ENCODE results near the gene ALG12.
"Not testable (repeated sequence)": the region's sequence is repeated elsewhere in the genome, so short reads cannot be mapped to it uniquely, and the experiment has no call there.

The ALG12 gene

DNA sequence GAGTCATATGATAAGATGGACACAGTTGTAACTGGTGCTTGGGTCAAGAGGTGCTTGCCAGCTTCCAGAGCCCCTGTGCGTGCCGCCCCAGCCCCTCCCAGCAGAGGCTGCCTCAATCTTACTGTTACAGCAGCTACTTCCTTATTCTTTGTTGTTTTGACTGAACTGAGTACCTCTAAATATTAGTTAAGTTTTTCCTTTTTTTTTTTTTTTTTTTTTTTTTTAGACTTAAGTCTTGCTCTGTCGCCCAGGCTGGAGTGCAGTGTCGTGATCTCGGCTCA, 55.8 kb downstream of the ALG12 start:
- DNase-seq: no peak

DNA sequence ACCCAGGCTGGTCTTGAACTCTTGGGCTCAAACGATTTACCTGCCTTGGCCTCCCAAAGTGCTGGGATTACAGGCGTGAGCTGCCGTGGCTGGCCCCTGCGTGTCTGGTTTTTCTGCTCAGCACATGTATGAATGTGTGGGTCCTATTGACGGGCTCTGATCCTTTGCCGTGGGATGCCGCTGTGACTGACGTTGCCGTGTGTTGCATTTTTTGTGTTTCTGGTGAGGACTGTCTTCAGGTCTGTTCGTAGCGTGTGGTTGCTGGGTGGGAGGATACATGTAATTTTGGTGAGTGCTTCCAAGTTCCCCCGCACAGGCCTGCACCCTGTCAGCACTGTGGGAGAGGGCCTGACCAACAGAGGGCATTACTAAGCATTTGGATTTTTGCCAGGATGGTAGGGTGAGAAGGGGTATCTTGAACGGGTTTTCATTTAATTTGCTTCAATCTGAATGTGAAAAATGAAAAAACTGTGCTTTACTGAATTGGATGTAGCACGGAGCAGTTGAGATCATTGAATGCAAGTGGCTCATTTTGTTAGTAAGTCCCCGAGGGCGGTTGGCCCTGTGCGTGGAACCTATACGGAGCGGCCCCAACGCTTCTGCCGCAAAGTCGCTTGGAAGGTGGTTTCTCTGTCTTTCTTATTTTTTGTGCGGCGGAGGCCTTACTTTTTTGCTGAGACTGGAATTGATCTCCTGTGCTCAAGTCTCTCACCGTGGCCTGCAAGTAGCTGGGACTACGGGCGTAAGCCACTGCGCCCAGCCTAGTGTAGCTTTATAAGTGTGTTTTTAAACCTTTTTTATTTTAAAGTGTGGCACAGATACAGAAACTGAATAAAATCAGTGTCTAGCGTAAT, 56.4 kb downstream of the ALG12 start:
- no peak for DNase-seq

DNA sequence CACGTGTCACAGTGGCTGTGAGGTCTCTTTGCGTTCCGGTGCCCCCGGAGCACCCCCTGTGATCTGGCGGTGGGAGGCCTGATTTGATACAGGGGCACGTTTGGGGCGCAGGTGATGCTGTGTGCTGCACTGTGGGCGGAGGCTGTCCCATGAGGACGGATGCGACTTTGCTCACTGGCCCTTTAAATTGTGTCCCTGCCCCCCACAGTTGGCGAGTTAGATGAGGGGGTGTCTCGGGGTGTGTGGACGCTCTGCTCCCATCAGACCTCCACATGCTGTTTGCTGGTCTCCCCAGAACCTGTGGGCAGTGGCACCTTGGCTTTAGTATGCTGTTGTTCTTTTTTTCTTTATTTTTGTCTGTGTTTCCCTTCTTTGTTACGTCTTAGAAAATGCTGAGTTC, 59.4 kb downstream of the ALG12 start:
- no peak for DNase-seq

DNA sequence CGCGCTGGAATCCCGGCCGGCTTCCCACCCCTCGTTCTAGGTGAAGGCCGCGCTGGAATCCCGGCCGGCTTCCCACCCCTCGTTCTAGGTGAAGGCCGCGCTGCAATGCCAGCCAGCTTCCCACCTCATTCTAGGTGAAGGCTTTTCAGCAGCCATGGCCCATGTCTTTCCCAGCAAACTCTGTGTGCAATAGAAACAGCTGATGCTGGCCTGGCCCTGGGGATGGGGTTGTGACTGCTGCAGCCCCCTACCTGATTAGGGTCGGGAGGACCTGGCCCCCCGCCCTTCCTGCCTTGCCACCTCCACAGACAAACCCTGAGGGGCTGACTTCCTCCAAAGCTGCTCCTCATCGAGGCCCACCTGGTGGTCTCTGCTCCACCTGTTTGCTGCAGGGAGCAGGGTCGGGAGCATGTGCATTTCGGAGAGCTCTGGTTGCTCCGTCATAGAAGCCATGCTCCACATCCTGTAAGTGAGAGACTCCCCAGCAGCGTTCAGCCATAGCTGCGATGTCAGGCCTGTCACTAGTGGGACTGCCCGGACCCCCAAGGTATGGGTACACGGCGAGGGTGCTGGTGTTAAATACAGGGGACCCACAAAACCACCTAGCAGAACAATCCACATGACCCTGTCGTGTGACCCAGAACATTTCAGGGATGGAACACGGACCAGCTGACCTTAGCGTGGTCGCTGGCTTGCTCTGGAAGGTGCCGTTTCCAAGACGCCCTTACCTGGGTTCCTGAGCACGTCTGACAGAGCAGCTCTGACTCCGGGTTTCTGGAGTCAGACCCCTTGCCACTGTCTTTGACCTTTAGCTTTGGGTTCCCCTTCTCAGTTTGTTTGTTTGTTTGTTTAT, 61.2 kb downstream of the ALG12 start:
- no peak for DNase-seq

DNA sequence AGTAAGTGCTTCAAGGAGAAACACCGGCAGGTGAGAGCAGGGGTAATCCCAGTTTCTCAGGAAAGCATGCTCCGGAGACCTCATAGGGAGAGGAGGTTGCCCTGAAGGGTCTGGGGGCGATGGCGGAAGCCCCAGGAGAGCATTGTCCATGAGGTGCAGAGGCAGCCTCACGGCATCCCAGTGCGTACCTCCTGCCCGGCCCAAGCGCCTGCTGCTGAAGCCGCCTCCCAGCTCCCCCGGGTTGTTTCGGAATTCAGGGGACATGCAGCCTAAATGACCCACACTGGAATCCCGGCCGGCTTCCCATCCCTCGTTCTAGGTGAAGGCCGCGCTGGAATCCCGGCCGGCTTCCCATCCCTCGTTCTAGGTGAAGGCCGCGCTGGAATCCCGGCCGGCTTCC, 61.9 kb downstream of the ALG12 start:
- DNase-seq: no peak

DNA sequence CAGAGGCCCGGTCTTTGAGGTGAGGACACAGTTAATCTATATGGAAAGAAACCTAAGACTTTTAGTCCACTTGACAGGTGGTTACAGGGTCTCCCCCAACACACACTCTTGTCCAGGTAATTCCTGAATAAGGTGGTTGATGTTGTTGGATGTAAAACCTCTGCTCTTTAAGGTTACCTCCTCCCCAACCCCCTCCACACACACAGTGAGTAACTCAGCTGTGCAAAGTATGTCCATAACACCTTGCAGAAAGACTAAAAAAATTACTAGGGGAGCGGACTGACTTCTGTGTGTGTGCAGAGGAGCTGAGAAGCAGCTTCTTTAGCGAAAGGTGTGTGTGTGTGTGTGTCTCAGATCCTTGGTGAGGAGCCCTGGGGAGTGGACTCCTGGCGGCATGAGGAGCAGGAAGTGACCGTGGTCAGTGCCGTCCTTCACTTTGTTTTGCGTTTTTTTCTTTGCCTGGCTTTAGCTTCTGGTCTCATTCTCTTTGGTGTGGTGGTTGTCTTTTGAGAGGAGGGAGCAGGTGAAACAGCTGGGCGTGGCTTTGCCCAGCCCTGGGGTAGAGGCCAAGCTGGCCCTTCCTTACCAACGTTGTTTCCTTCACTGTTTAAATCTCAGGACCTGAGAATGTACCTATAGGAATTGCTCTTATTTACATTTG, 62.9 kb downstream of the ALG12 start:
- no peak for DNase-seq

DNA sequence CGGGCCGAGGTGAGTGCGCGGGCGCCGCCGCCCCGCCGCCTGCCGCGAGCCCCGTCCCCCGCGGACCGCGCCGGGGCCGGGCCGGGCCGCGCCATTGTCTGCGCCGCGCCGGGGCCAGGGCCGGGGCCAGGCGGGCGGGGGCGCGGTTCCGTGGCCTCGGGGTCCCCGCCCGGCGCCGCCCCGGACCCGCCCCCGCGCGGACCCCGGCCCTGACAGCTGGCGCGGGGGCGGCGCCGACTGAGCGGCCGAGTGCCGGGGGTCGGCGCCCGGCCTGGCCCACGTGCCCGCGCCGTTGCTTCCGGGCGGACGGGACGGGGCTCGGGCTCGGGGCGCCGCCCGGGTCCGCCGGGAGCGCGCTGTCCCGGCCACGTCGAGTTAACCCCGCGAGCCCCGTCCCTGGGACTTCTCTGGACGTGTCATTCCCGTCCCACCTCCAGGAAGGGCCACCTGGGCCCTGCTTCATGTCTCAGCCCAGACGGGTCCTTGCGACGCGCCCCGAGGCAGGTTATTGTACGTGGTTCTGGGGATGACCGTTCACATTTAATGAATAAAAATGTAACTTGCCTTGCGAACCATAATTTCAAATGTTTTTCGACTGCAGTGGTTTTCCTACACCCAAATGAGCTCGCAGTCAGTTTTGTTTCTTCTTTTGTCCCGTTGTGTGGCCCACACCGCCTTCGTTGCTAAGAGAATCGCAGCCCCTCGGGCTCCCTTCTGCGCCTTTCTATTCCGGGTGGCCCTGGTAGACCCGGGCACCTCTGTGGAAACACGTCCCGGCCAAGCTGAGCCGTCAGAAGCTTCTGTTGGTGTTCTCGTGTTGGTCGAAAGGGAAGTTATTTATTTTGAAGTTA, 64.0 kb downstream of the ALG12 start:
- peak; percentile 41 for DNase-seq

DNA sequence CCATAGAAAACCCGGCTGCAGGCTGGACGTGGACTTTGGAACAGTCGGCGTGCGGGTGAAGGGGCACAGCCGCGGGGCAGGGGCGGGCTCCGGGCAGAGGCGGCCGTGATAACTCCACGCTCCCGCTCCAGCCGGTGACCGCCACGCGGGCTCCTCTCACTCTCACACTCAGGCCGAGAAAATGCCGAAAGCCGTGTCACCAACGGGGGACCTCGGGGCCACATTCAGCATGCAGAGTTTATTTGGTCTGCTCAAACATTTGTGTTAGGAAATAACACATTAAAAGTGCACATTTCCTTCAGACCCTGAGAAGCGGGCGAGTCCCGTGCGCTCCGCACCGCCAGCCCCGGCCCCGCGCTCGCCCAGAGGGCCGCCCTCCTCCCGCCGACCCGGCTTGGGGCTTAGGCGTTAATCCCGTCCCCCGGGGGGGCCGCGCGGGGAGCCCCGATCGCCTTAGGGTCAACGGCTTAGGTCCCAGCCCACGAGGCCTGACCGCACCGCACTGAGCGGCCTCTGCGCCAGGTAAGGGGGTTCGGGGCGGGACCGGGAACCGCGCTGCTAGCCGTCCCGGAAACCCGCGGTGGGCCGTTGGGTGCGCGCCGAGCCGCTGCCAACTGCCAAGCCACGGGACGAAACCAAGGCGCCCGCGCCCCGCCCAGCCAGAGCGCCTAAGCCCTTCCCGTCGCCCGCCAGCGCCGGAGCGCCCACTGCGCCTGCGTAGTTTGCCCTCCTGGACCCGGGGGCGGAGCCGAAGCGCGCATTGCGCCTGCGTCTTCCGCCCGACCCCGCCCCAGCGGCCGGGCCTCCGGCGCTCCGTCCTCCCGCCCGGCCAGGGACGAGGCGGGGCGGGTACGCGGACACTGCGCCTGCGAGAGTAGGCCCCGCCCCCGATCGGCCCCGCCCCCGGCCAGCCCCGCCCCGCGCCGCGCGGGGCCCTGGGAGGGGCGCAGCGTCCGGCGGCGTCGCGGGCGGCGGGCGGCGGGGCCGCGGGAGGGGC, 65.0 kb downstream of the ALG12 start, which contains the start of gene ZBED4:
Gene ZBED4, plus strand, starts transcription at position 947 of the 997 bp plus-strand sequence. CDS start 29,819 bp downstream, outside the sequence.
- DNase-seq: peak; percentile 98 to 99

DNA sequence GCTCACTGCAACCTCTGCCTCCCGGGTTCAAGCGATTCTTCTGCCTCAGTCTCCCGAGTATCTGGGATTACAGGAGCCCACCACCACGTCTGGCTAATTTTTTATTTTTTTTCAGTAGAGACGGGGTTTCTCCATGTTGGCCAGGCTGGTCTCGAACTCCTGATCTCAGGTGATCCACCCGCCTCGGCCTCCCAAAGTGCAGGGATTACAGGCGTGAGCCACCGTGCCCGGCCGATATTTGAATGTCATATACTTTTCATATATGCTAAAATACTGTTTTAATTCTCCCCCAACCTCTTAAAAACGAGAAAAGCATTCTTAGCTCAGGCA, 65.7 kb downstream of the ALG12 start:
- not testable (repeated sequence) for DNase-seq

DNA sequence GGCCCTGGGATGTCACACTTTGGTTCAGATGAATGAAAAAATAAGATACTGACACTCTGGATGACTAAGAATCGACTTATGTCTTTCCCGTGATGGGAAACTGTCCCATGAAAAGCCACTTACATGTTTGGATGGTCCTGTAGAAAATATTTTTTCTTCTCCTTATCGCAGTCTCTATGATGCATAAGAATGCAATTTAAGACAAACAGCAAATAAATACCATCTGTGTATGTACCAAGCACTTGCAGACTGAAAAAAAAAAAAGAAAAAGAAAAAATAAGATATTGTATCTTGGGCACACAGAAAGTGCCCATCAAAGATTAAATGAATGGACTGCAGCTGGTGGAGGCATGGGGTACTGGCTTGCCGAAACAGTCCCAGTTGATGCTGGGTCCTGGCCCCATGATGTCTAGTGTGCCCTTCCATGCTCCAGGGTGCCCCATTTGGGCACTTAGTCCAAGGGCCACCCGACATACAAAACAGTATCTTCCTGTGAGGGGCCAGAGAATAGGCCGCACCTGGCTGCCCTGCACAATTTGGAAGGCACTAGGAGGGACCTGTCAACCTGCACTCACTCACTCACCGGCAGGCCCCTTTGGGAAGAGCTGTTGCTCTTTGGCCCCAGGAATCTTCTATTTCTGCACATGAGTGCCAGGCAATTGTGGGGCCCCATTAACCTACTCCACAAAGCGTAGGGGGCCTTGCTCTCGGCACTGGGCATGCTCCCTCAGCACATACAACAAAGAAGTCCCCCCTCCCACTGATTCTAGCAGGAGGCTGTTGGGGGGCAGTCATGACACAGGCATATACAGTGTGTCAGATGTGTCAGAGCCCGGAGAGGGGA, 67.1 kb downstream of the ALG12 start:
- no peak for DNase-seq

All from stimulated activated CD4-positive, alpha-beta T cell treated with anti-CD3 and anti-CD28 coated beads, Interleukin-2, amount 100 ng/mL, for 24 hours (primary cell).